Endothelial cell of umbilical vein (primary cell): ENCODE results near the gene AMZ2.

Experiments
- MYC ChIP-seq: IDR thresholded peaks from one replicate; pipeline ENCODE4 v1.6.1; 2011; ENCODE audit warnings: mild to moderate bottlenecking, low read depth, low read length
- POLR2A ChIP-seq: IDR thresholded peaks from 2 replicates; pipeline ENCODE4 v1.6.1; 2012; ENCODE audit warnings: low read depth, mild to moderate bottlenecking, control low read depth, low read length
- POLR2AphosphoS5 ChIP-seq: IDR thresholded peaks from 2 replicates; pipeline ENCODE4 v1.6.1; 2012; ENCODE audit warnings: low read depth, mild to moderate bottlenecking, control low read depth, low read length, moderate library complexity; ENCODE audit not compliant: insufficient read depth

DNA sequence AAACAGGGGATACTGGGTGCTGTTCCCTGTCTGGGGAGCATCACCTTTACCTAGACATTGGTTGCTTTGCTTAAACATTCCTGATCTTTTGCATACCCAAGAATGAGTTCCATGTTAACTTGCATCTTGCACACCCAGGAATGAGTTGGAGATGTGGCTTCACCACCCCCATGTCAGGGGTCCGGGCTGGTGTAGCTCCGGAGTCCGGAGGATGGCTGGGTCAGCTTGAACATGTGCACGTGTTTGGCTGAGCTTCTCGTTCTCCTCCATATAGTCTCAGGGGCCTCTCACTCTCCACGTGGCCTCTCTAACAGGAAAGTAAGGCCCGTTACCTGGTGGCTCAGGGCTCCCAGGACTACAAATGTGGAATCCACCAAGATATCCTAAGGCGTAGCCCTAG lies 18.2 kb upstream of the AMZ2 start:
- TF ChIP-seq MYC (no peak), POLR2AphosphoS5 (no peak), POLR2A (no peak)
